NCI-H345 treated with DMSO at 0.1 percent for 48 hours (cell line): ENCODE data around the gene ATP13A3.
A peak's percentile ranks its signal among the peaks of the same experiment; 100 is the strongest.

Experiments
- DNase-seq: peaks from one replicate; lab custom pipeline; 2025; ENCODE audit not compliant: unreplicated experiment; lab: John Stamatoyannopoulos, UW

Gene ATP13A3

DNA sequence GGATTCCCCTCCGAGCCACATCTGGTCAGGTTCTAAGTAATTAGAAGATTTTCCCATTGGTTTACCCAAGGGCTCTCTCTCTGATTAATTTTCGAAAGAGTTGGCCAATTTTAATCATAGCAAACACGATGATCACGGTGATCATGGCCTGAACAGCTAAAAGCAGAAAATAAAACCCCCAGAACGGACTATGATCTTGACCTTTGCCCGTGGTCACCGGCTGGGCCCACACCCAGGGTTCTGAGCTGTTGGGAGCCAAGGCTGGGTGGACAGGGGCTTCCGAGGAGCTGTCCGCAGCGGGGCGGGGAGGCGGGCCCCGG, 90.3 kb downstream of the ATP13A3 start:
- DNase-seq = no peak

DNA sequence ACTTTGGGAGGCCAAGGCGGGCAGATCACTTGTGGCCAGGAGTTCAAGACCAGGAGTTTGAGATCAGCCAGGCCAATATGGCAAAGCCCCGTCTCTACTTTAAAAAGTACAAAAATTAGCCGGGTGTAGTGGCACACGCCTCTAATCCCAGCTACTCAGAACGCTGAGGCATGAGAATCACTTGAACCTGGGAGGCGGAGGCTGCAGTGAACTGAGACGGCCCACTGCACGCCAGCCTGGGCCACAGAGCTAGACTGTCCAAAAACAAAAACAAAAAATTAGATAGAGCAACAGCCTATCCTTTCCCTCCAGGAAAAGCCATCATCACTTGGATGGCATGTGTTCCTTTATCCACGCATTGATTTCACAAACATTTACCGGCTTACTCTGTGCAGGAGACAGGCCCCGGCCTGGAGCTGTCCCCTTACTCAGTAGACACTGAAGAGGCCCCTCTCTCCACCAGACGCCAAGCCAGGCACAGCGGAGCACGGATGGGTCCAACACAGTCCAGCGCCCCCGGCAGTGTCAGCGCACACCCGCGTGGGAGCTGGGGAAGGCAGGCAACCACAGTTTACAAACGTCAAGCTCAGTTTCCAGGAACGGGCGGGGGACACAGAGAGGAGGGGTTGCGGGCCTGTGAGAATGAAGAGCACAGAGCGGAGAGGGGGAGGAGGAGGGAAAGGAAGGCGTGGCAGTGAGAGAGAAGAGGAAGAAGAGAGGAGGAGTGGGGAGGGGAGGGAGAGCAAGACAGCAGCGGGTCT, 90.8 kb downstream of the ATP13A3 start:
- DNase-seq = no peak

DNA sequence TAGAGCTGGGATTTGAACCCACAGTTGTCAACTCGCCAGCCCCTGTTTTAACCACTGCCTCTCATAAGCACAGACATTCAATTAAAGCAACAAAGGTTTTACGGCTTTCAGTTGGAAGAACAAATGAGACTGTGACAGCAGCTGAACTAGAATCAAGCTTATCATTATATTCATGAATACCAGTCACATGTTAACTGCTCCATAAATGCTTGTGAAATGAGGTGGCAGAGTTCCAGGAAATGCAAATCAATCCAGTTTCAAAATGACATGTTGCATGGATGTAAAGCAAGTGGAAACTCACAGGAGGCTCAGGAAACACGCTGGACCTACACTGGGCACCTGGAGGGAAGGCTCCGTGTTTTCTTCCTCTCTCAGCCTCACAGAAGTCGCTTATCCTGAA, 91.6 kb downstream of the ATP13A3 start:
- peak; percentile 61 for DNase-seq

DNA sequence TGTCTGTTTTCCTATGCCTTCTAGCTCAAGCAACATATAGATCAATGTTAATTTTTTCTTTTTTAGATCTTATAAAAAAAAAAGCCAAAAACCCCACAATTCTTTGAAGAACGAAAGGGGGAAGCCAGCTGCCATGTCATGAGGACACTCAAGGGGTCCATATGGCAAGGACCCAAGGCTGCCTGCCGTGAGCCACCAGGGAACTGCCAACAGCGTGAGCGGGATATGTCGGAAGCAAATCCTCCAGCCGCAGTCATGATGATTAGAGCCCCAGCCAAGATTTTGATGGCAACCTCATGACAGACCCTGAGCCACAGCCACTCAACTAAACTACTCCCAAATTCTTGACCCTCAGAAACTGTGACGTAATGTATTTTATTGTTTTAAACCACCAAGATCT, 94.2 kb downstream of the ATP13A3 start:
- no peak for DNase-seq

DNA sequence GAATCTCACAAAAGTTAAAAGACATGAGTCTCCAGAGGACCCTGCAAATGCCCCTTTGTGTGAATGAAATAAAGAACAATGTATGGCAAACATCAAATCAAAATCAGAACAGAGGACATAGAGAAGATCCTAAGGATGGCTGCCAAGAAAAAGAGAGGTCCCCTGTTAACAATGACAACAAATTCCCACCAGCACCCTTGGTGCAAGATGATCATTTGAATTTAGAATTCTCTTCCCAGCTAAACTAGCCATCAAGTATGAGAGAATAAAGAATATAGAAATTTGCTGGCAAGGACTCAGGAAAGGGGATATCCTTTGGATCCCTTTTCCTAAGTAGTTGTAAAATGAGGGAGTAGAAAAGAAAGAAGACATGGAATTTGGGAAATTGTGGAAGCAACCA, 96.0 kb downstream of the ATP13A3 start:
- no peak for DNase-seq

DNA sequence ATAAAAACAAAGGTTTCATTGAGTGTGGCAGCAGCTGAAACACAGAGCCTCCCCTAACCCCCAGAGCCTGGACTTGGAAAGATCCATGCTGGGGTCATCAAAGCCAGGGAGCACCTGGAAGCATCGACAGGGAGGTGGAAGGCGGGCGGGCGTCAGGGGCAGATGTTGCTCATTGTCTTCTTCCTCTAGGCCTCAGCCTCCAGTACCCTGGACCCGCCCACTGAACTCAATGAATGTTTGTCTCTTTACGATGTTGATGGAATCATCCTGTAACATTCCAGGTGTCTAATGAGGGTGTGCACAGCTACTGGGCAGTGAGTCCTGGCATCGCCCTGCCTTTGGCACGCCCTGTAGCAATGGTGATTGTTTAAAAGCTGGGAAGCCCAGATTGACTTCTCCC, 97.5 kb downstream of the ATP13A3 start:
- DNase-seq = no peak

DNA sequence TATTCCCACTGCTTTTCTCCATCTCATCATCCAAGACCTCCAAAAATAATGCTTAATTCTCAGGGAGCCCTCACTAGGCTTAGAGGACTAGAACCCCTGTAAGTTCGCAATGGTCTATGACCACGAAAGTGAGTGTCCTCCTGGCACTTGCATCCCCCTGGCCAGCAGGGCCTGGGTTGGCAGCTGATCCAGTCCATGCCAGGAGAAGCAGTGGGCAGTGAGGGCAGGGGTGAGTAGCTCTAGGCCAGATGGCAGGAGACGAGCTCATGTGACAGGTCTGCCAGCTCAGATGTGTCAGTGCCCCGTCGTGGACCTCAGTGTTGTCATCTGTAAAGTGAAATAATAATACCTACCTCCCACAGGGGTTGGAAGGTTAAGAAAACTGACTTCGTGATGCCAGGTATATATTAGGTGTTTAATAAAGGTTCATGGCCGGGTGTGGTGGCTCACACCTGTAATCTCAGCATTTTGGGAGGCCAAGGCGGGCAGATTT, 98.8 kb downstream of the ATP13A3 start:
- DNase-seq = no peak

DNA sequence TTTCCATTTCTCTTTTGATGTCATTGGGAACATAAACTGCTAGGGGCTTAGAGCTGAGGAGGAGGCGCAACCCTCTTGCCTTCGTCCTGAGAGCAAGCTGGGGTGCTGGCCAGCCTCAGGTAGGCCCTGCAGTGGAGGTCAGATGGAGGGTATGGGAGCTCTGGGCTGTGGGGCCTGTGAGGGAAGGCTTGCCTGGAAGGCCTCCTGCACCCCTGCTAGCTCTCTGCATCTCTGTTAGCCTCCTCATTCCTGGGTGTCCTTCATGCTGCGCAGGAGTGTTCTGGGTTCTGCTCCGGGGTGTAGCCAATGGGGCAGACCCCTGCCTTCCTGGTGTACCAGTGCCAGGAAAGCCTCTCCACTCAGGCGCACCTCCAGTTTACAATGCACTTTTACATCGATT, 99.5 kb downstream of the ATP13A3 start:
- DNase-seq = no peak

DNA sequence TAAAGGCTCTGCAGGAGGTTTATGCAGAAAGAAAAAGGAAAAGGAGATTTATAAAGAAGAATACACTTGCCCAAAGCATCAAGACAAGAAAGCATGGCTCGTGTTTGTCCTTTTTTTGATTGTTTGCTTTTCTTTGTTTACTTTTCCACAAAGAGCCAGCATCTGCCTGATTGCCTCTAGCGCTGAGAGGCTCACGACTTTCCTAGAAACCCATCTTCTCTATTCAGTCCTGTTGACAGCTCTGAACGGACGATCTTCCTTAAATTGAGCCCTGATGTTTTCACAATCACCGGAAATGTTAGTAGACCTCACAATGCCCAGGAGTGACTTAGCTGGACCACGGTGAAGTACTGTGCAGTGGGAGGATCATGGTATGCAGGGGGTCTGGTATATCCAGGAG, 100.2 kb downstream of the ATP13A3 start:
- DNase-seq = peak; percentile 50

DNA sequence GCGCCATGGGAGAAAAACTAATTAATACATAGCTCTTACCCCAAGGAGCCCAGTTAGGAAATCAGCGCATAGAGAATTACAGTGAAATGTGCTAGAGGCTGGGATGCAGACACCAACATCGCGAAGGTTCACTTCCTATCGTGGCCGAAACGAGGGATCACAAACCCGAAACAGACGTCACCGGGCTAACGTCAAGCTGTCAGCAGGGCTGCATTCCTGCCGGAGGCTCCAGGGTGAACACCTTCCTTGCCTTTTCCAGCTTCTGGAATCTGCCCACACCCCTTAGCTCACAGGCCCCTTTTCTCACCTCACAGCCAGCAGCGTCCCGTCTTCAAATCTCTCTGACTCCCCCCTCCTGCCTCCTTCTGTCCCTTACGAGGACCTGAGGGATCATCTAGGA, 100.7 kb downstream of the ATP13A3 start:
- DNase-seq = no peak

DNA sequence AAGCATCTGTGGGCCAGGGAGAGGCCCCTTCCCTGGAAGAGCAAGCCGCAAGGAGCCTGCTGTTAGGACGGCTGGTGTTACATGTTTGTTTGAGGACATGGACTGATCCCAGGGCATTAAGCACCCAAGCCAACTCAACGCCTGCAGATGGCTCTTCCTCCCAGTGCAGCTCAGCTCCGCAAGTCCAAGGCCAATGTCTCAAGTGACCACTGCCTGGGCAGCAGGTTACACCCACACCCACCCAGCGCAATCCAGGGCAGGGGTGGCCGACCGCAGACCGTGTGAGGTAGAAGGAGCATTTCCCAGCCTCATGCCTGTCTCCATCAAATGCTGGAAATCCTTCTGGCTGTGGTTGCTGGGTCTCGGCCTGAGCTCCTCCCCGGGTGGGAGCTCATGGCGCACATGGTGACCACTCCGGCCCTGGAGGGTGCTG, 102.2 kb downstream of the ATP13A3 start:
- no peak for DNase-seq

DNA sequence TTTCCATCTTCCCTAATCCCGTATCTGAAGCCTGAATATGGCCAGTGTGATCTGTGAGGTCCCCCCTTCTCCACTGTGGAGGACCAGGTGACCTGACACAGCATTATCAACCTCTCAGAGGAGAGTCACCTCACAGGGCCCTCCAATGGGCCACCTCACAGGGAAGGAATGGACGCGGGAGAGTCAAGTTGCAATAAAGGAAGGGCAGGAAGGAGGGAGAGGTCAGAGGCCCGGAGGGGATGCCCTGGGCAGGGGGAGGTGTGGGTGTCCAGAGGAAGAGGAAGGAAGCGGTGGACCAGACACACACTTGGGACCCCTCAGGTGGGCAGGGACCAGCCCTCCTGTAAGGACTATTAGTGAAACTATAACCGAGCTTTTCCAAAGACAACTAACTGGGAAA, 102.6 kb downstream of the ATP13A3 start:
- DNase-seq = no peak

DNA sequence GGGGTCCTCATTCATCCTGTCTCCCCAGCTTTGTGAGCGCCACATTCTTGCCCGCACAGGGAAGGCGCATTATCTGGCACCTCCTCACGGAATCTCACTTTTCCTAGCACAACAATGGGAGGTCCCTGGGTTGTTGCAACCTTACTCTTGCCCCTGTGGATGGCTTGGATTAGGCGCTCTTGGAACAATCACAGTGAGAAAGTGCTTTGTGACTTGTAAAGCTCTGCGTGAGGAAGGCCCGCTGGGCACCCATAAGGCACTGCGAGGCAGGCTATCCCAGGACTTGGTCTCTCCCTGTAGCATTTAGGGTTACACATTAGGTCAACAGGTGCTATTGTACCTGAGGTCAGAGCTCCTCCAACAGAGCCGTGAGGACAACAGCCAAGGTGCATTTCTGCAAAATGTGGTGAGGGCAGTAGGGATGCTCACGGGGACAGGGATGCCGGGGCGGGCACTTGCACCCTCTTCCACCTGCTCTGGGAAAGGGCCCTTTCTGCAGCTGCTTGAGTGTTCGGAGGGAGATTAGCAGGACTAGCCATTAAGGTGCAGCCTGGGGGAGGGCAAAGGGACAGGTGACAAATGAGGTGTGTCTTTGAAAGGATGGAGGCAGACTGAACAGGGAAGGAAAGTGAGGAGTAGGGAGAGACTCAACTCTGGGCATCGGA, 103.4 kb downstream of the ATP13A3 start:
- DNase-seq = no peak

DNA sequence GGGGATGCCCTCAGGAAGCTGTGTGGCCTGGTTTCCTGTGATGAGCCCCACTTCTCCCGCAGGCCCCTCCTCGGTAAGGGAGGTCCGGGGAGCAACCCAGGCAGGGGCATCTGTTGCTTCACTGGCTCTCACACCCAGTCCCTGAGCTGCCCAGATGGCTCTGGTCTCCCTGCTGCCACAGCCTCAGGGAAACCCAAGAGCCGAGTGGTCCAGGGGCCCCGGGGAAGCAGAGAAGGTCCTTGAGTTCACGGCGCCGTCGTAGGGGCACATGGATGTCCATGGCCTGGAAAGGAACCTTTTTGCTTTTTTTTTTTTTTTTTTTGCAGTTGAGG, 103.9 kb downstream of the ATP13A3 start:
- DNase-seq = no peak

DNA sequence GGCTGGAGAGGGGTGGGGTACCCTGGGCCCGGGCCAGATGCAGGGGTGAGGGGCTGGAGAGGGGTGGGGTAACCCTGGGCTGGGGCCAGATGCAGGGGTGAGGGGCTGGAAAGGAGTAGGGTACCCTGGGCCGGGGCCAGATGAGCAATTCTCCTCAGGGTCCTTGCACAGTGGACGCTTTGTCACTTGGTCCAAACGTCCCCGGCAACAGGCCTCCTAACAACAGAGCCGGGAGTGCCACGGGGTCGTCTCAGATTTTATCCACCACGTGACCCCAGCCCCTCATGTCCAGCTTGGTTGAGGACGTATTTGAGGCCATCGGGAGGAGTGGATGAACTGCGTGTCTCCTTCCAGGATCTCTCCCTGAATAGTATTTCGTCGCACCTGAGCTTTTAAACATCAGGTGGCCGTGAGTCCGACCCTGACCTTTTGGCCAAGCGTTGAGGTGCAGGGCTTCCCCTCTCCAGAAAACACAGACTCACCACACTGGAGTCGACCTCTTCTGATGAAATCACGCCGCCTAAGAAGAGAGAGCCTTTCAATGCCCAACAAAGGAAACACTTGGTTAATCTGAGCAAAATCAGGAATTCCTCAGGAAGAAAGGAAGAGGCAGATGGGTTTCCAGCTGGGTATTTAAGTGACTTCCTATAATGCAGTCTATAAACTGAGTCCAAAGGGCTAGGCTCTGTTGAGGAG, 104.5 kb downstream of the ATP13A3 start:
- no peak for DNase-seq

DNA sequence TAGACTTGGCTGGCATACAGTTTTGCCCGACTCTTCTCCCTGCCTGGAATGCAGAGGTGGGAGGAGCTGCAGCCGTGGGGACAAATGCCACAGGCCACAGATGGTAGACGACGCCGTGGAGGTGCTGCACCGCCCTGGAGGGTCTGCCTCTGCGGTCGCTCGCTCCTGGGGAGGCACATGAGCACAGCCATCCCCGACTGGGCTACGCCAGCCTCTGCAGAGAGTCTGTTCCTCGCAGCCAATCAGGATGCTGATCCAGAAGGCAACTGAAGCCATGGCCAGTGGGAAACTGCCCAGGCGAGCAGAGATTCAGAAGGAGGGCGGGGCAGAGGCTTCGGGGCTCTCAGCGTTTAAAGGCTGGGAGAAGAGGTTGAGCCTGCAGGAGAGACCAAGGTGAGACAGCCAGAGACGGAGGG, 105.3 kb downstream of the ATP13A3 start:
- DNase-seq = no peak

DNA sequence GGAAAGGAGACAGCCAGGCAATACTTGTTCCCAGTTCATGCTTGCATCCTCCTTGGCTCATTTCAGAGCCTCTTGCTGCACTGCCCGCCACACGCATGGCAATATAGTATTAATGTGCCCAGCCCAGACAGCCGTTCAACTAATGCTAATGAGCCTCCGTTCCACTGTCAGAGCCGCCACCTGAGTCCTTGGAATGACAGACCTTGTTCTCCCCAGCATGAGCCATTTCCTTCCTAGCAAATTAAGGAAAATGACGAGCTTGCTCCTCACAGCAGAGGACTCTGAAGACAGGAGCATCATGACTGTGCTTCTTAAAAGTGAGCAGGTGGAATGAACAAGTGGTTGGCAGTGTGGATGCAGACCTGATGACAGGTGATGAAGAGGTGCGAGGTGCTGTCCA, 106.5 kb downstream of the ATP13A3 start:
- no peak for DNase-seq

DNA sequence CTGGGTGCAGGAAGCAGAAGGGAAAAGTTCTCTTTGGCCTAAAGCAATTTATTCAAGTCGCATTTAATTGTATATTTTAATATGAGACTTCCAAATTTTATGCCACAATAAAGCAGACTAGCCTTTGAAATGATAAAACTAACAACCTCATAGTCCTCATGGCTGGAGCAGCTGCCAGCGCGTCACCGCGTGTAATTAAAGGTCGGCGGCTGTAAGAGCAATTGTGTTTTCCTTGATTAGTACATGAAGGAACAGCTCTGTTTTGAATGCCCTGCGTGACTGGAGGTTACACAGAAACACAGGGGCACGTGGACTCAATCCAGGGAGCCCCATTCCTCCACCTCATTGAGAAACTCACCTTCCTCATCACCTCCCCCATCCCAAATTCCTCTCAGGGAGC, 107.2 kb downstream of the ATP13A3 start:
- DNase-seq = no peak

DNA sequence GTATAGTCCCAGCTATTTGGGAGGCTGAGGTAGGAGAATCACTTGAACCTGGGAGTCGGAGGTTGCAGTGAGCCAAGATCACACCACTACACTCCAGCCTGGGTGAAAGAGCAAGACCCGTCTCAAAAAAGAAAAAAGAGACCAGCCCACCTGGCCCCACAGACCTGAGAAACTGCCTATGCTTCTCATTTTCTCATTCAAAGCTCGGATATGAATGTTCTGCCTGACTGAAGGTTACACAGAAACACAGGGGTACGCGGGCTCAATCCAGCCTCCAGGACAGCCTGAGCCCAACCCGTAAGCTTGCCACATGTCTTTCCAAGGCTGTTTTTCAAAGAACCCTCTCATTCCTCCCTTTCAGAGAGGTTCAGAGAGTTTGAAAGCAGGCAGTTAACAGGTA, 107.6 kb downstream of the ATP13A3 start:
- DNase-seq = no peak

DNA sequence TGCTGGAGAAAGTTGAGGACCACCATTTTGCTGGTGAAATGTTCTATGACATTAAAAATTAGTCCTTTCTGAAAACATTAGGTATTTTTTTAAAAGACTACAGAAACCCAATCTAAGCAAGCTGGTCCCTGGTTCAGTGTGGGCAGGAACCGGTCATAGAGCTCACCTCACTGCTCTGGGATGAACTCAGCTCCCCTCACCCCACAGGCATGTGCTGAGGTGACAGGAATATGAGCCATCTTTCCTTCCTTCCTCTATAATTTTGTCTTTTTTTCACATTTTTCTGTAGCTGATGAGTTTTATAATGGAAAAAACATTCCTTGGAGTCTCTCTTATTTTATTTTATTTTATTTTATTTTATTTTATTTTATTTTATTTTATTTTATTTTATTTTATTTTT, 109.1 kb downstream of the ATP13A3 start:
- no peak for DNase-seq

DNA sequence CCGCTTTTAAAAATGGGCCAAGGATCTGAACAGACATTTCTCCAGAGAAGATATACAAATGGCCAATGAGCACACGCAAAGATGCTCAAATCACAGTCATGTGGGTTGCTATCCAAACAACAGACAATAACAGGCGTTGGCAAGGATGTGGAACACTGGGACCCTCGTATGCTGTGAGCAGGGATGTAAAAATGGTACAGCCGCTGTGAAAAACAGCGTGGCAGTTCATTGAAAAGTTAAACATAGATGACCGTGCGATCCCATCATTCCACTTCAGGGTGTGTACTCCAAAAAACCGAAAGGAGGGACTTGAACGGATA, 110.6 kb downstream of the ATP13A3 start:
- DNase-seq = no peak

DNA sequence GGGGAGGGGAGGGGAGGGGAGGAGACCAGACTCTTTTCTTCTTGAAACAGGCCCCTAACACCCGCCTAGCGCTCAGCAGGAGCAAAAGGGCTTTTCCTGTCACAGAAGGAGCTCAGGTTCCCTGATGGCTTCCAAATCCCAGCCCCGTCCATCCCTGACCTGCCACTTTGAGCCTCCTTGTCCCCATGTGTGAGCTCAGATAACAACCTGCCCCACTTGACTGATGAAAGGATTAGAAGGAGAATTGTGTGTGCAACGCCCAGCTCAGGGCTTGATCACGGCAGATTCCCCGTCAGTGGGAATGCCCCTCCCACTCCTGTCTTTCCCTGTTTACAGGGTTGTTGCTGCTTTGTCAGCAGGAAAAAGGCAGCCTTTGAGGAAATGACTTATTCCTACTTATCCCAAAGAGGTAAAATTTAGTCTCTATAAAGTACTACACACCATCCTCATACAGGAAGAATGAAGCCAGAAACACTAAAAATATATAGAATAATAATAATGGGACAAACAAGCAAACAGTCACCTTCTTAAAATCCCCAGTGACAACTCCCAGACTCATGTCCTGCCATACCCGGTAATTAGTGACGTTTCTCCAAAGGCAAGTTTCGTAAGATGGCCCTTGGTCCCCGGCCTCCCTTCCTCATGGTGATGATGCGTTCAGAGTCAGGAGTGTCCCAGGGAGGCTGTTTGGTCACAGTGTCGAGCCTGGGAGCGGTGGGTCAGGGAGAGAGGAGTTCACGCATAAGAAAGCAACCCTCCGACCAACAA, 111.1 kb downstream of the ATP13A3 start:
- DNase-seq = peak; percentile 27
